GM23338 (cell line): ENCODE data around the gene RTL10. TPM values are rescaled to one million over a fixed set of nuclear protein-coding genes. Genes with fewer than 3 reads are reported as not detected.

Source experiments
- ATAC-seq: fragments of 200-7000 bp; cut with Tn5 transposase; 3 replicates; pipeline ENCODE4 v1.9.1; 2020
- DNase-seq: peaks from one replicate; pipeline ENCODE4 v3.0.0-alpha.2; 2015; ENCODE audit warnings: low spot score
- H2AFZ ChIP-seq: fragments of 200-600 bp; sonication (generic); 2 replicates; pipeline ENCODE4 v1.8.0; 2016; ENCODE audit warnings: antibody characterized with exemption, mild to moderate bottlenecking, moderate library complexity
- H3F3A ChIP-seq: fragments of 200-600 bp; sonication (generic); replicated peaks from 2 replicates; pipeline ENCODE4 v1.8.0; 2017; ENCODE audit warnings: antibody characterized with exemption, mixed run types, low read depth
- H3K27ac ChIP-seq: fragments of 200-600 bp; sonication (generic); 2 replicates; pipeline ENCODE4 v1.6.1; 2016; ENCODE audit warnings: low read depth
- H3K27me3 ChIP-seq: fragments of 200-600 bp; sonication (generic); 2 replicates; pipeline ENCODE4 v1.8.0; 2016; ENCODE audit warnings: mild to moderate bottlenecking, mixed run types, moderate library complexity; ENCODE audit not compliant: insufficient read depth
- H3K36me3 ChIP-seq: fragments of 200-600 bp; sonication (generic); 2 replicates; pipeline ENCODE4 v1.8.0; 2016; ENCODE audit warnings: mild to moderate bottlenecking; ENCODE audit not compliant: insufficient read depth
- H3K4me1 ChIP-seq: fragments of 200-600 bp; sonication (generic); 2 replicates; pipeline ENCODE4 v1.8.0; 2016; ENCODE audit warnings: mild to moderate bottlenecking, moderate library complexity; ENCODE audit not compliant: insufficient read depth
- H3K4me2 ChIP-seq: fragments of 200-600 bp; sonication (generic); 2 replicates; pipeline ENCODE4 v1.7.1; 2017; ENCODE audit warnings: mixed run types
- H3K4me3 ChIP-seq: fragments of 200-600 bp; sonication (generic); 2 replicates; pipeline ENCODE4 v1.6.1; 2016; ENCODE audit warnings: mixed run types
- H3K79me2 ChIP-seq: fragments of 200-600 bp; sonication (generic); replicated peaks from 2 replicates; pipeline ENCODE4 v1.8.0; 2017; ENCODE audit warnings: mild to moderate bottlenecking; ENCODE audit not compliant: insufficient read depth
- H3K9me2 ChIP-seq: fragments of 200-600 bp; sonication (generic); 2 replicates; pipeline ENCODE4 v1.8.0; 2017; ENCODE audit not compliant: insufficient read depth
- H4K20me1 ChIP-seq: fragments of 200-600 bp; sonication (generic); replicated peaks from 2 replicates; pipeline ENCODE4 v1.8.0; 2017; ENCODE audit warnings: mild to moderate bottlenecking; ENCODE audit not compliant: insufficient read depth
- H3K27ac Mint-ChIP-seq: 2 replicates; pipeline ENCODE4 v1.8.0; 2020; ENCODE audit warnings: inconsistent platforms, mild to moderate bottlenecking, moderate library complexity, mixed read lengths
- H3K27me3 Mint-ChIP-seq: 3 replicates; pipeline ENCODE4 v1.8.0; 2022; ENCODE audit warnings: low read depth, mild to moderate bottlenecking, moderate library complexity, mixed read lengths, inconsistent platforms; ENCODE audit not compliant: insufficient read depth, poor library complexity
- H3K36me3 Mint-ChIP-seq: 3 replicates; pipeline ENCODE4 v1.8.0; 2021; ENCODE audit warnings: low read depth, mild to moderate bottlenecking, inconsistent platforms, moderate library complexity, mixed read lengths
- H3K4me1 Mint-ChIP-seq: 3 replicates; pipeline ENCODE4 v1.8.0; 2020; ENCODE audit warnings: mild to moderate bottlenecking, inconsistent platforms, mixed read lengths
- H3K4me3 Mint-ChIP-seq: 3 replicates; pipeline ENCODE4 v1.8.0; 2021; ENCODE audit warnings: moderate library complexity, mild to moderate bottlenecking, inconsistent platforms, mixed read lengths
- H3K9me3 Mint-ChIP-seq: 3 replicates; pipeline ENCODE4 v1.8.0; 2020; ENCODE audit warnings: moderate library complexity, mild to moderate bottlenecking, inconsistent platforms, mixed read lengths
- CREB1 ChIP-seq: fragments of 250-450 bp; sonication (Bioruptor Pico); IDR thresholded peaks from 2 replicates; pipeline ENCODE4 v1.5.0; 2020; ENCODE audit warnings: low read depth, mild to moderate bottlenecking, moderate library complexity
- CTCF ChIP-seq, 2 experiments: fragments of 200-600 bp in 1 of 2; sonication (generic) in 1 of 2; conservative IDR thresholded peaks; 2 replicates each; pipeline versions ENCODE4 v1.5.1 to v1.6.1; 2016 to 2017; ENCODE audit warnings: antibody characterized with exemption in 2 of 2, low read depth in 2 of 2, mild to moderate bottlenecking in 2 of 2, moderate library complexity in 1 of 2
- ETS1 ChIP-seq: IDR thresholded peaks from 2 replicates; pipeline ENCODE4 v1.6.1; 2016; ENCODE audit warnings: antibody characterized with exemption
- EZH2 ChIP-seq: fragments of 200-600 bp; sonication (generic); IDR thresholded peaks from one replicate; pipeline ENCODE4 v1.8.0; 2017; ENCODE audit warnings: antibody characterized with exemption, mild to moderate bottlenecking, low read depth; ENCODE audit not compliant: unreplicated experiment
- EZH2phosphoT487 ChIP-seq: fragments of 200-600 bp; sonication (generic); IDR thresholded peaks from one replicate; pipeline ENCODE4 v1.8.1; 2018; ENCODE audit warnings: antibody characterized with exemption; ENCODE audit not compliant: unreplicated experiment
- JUNB ChIP-seq: IDR thresholded peaks from one replicate; pipeline ENCODE4 v1.6.1; 2016; ENCODE audit warnings: antibody characterized with exemption; ENCODE audit not compliant: unreplicated experiment
- NANOG ChIP-seq: IDR thresholded peaks from 2 replicates; pipeline ENCODE4 v1.6.1; 2016; ENCODE audit warnings: antibody characterized with exemption, borderline replicate concordance
- POLR2AphosphoS5 ChIP-seq: IDR thresholded peaks from 2 replicates; pipeline ENCODE4 v1.6.1; 2016; ENCODE audit warnings: antibody characterized with exemption, low read depth
- REST ChIP-seq: IDR thresholded peaks from one replicate; pipeline ENCODE4 v1.6.1; 2018; ENCODE audit warnings: antibody characterized with exemption; ENCODE audit not compliant: unreplicated experiment
- STAT1 ChIP-seq: IDR thresholded peaks from one replicate; pipeline ENCODE4 v1.6.1; 2016; ENCODE audit warnings: antibody characterized with exemption; ENCODE audit not compliant: unreplicated experiment
- ZNF114 ChIP-seq: fragments of 250-450 bp; sonication (Bioruptor Pico); IDR thresholded peaks from 2 replicates; pipeline ENCODE4 v1.5.0; 2020; ENCODE audit warnings: mild to moderate bottlenecking, moderate library complexity
- ZNF331 ChIP-seq: fragments of 250-450 bp; sonication (Bioruptor Pico); IDR thresholded peaks from 2 replicates; pipeline ENCODE4 v1.5.0; 2020; ENCODE audit warnings: low read depth, mild to moderate bottlenecking, moderate library complexity
- ZNF462 ChIP-seq: fragments of 250-450 bp; sonication (Bioruptor Pico); IDR thresholded peaks from 2 replicates; pipeline ENCODE4 v1.5.0; 2020; ENCODE audit warnings: mild to moderate bottlenecking, moderate library complexity
- polyA plus RNA-seq: library from polyadenylated mRNA; unstranded; fragments of >200 nt; fragmentation: Nextera tagmentation; extraction: Ambion mirVana; gene quantifications from 2 replicates; pipeline ENCODE4 v1.2.1, GENCODE V29; 2016
- total RNA-seq: library from RNA; depleted of rRNA; stranded (reverse); fragments of >200 nt; shearing (Covaris generic); gene quantifications from 2 replicates; pipeline ENCODE4 v1.2.3, GENCODE V29; 2014

RTL10 gene
- total and polyA plus RNA-seq, 2 experiments from 2014 or later = 9.4 to 17.4 TPM

- Mint-ChIP-seq H3K27me3 (peaks cover 11% of the 10 kb centered on the region), H3K27ac (no peak overlapping the region), H3K9me3 (no peaks in the 10 kb centered on the region), H3K4me1 (peaks cover 12% of the 10 kb centered on the region), H3K36me3 (no peaks in the 10 kb centered on the region), H3K4me3 (no peak overlapping the region)
- Histone ChIP-seq H3F3A (no peaks in the 10 kb centered on the region), H2AFZ (no peak overlapping the region), H3K79me2 (no peaks in the 10 kb centered on the region), H3K27me3 (no peaks in the 10 kb centered on the region), H3K27ac (no peak overlapping the region), H3K4me3 (no peak overlapping the region), H3K36me3 (no peaks in the 10 kb centered on the region), H3K4me1 (no peaks in the 10 kb centered on the region), H3K4me2 (no peak overlapping the region), H3K9me2 (no peaks in the 10 kb centered on the region), H4K20me1 (no peaks in the 10 kb centered on the region)
- no peak for ATAC-seq
- no peak for DNase-seq
- TF ChIP-seq ZNF331 (CRISPR knock-in tag) = no peak
- TF ChIP-seq CTCF (conservative IDR thresholded peaks at IDR 0.05; ENCODE audit: low read depth in 2 of 2) = no peak
- no peak for TF ChIP-seq POLR2AphosphoS5
- TF ChIP-seq JUNB = no peak
- no peak for TF ChIP-seq EZH2
- TF ChIP-seq EZH2phosphoT487 = no peak
- no peak for TF ChIP-seq NANOG
- TF ChIP-seq STAT1 = no peak
- no peak for TF ChIP-seq ZNF462 (CRISPR knock-in tag)
- no peak for TF ChIP-seq CREB1 (CRISPR knock-in tag)
- TF ChIP-seq ZNF114 (CRISPR knock-in tag) = no peak
- no peak for TF ChIP-seq REST
- TF ChIP-seq ETS1 = no peak
Measured at GRCh38 chr22:19865141-19865829, 10.6 kb upstream of the RTL10 start.
